Measurements from ENCODE around the gene CTCFL.

CTCFL gene

DNA sequence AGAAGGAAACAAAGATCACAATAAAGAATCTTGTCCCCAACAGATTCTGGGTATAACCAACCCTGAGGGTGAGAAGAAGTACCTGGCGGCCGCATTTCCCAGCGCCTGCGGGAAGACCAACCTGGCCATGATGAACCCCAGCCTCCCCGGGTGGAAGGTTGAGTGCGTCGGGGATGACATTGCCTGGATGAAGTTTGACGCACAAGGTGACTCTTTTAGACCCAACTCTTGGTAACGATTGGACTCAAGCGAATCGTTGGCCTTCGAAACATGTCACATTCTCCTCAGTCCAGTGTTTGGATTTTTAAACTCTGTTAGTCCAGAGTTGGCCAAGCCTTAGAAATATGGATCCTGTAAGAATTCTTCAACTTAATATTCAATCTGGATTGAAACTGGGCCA is 38.6 kb upstream of the CTCFL start:
- H3K36me3 Mint-ChIP-seq = no peaks in the 10 kb centered on the region
- no peaks in the 10 kb centered on the region for H3K9me3 Mint-ChIP-seq
- H3K4me3 Mint-ChIP-seq = no peak overlapping the region
- no peak for ATAC-seq
- no peak overlapping the region for H3K27ac Mint-ChIP-seq
- H3K4me1 Mint-ChIP-seq = no peaks in the 10 kb centered on the region
- peaks cover 62% of the 10 kb centered on the region for H3K27me3 Mint-ChIP-seq

DNA sequence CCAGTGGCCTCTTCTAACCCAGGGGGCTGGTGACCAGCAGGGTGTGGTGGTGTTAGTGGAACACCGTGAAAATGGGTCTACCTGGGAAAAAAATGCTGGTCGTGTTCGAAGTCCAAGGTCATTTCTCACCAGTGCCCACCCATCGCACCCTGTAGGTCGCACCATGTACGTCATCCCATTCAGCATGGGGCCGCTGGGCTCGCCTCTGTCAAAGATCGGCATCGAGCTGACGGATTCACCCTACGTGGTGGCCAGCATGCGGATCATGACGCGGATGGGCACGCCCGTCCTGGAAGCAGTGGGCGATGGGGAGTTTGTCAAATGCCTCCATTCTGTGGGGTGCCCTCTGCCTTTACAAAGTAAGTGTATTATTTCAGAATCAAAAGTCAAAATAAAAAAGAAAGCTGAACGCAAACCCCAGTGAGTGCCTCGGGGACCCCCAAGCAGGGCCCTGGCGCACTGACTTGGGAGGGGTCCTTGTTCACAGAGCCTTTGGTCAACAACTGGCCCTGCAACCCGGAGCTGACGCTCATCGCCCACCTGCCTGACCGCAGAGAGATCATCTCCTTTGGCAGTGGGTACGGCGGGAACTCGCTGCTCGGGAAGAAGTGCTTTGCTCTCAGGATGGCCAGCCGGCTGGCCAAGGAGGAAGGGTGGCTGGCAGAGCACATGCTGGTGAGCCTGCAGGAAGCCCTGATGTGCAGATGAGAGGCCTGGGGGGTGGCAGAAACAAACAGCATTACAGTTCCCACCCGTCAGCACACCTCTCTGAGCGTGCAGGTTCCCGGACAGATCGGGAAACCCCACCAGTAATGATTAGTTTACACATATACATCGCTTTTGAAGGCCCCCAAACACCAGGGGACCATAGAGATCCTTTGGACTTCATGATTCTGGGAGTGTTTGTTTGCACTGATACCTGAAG is 37.9 kb upstream of the CTCFL start:
- Mint-ChIP-seq H3K27ac (no peak overlapping the region), H3K36me3 (no peaks in the 10 kb centered on the region), H3K4me1 (no peaks in the 10 kb centered on the region), H3K9me3 (no peaks in the 10 kb centered on the region), H3K27me3 (peaks cover 61% of the 10 kb centered on the region), H3K4me3 (no peak overlapping the region)
- ATAC-seq = no peak

DNA sequence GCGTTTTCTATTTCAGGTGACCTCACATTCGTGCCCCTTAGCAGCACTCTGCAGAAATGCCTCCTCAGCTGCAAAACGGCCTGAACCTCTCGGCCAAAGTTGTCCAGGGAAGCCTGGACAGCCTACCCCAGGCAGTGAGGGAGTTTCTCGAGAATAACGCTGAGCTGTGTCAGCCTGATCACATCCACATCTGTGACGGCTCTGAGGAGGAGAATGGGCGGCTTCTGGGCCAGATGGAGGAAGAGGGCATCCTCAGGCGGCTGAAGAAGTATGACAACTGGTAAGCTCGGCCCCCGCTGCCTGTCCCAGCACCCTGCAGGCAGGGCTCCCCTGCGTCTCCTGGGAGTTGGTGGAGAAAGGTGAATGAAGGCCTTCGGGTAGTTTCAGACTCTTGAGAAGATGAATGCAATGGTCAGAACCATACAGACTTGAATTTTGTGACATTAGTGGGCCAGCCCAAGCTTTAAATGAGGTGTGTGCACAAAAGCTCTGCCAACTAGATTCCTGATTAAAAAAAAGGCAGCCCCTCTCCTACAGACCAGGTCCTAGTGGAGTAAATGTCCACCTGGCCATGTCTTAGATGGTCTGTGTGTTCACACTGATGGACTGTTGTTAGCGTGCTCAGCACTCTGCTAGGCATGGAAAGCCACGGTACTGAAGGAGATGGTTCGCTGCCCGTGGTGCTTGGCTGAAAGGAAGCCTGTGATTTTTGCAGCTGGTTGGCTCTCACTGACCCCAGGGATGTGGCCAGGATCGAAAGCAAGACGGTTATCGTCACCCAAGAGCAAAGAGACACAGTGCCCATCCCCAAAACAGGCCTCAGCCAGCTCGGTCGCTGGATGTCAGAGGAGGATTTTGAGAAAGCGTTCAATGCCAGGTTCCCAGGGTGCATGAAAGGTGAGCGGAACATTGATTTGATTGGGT is 36.7 kb upstream of the CTCFL start:
- Mint-ChIP-seq H3K27me3 (peaks cover 66% of the 10 kb centered on the region), H3K36me3 (no peaks in the 10 kb centered on the region), H3K4me3 (no peak overlapping the region), H3K9me3 (no peaks in the 10 kb centered on the region), H3K27ac (no peak overlapping the region), H3K4me1 (no peaks in the 10 kb centered on the region)
- ATAC-seq = no peak

DNA sequence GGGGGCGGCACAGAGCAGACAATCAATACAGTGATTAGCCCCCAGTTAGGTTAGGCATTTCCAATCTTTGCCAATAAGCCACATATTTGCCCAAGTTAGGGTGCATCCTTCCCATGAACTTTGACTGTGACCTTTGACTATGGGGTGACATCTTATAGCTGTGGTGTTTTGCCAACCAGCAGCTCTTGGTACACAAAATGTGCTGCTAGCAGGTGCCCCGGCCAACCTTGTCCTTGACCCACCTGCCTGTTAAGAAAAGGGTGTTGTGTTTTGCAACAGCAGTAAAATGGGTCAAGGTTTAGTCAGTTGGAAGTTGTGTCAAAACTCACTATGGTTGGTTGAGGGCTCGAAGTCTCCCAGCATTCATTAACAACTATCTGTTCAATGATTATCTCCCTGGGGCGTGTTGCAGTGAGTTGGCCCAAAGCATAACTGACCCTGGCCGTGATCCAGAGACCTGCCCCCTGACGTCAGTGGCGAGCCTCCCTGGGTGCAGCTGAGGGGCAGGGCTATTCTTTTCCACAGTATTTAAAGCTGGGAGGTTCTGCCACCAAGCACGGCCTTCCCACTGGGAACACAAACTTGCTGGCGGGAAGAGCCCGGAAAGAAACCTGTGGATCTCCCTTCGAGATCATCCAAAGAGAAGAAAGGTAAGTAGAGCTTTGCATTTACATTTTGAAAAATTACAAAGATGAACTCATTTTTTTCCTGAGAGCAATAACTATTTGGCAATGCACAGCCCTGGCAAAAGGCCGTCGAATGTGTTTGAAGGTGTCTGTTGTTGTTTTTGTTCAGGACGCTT is 35.8 kb upstream of the CTCFL start, which contains the start of gene PCK1:
TSS of gene PCK1 (plus strand) at position 557 of the 802 bp plus-strand sequence. CDS start 302 bp downstream, outside the sequence.
- H3K27me3 Mint-ChIP-seq = peaks cover 69% of the 10 kb centered on the region
- ATAC-seq = no peak
- H3K27ac Mint-ChIP-seq = no peak within 1 kb of the TSS
- no peaks in the 10 kb centered on the region for H3K36me3 Mint-ChIP-seq
- H3K9me3 Mint-ChIP-seq = no peaks in the 10 kb centered on the region
- H3K4me3 Mint-ChIP-seq = no peak within 1 kb of the TSS
- no peaks in the 10 kb centered on the region for H3K4me1 Mint-ChIP-seq

- no peak for ATAC-seq
Measured at GRCh38 chr20:57559658-57560553, 35.0 kb upstream of the CTCFL start.

DNA sequence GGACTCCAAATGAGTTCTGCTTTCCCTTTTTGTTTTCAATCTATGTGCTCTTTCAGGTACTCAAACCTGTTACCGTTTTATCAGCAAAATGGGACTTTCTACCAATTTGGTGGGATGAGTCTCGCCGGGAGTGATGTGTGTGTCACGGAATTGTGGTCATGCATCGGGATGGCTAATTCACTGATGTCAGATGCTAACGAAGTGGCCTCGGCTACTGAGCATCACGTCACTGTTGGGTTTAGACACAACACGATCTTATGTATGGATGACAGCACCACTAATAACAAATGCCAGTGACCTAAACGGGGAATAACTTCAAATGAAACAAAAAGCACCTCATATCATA is 34.3 kb upstream of the CTCFL start:
- Mint-ChIP-seq H3K36me3 (no peaks in the 10 kb centered on the region), H3K9me3 (no peaks in the 10 kb centered on the region), H3K27ac (no peak overlapping the region), H3K4me3 (no peak overlapping the region), H3K4me1 (no peaks in the 10 kb centered on the region), H3K27me3 (peaks cover 62% of the 10 kb centered on the region)
- ATAC-seq = no peak

More at GRCh38 chr20:57559658-57560553, 35.0 kb upstream of the CTCFL start:
- H3K36me3 Mint-ChIP-seq = no peaks in the 10 kb centered on the region
- no peak overlapping the region for H3K27ac Mint-ChIP-seq
- no peaks in the 10 kb centered on the region for H3K4me1 Mint-ChIP-seq
- no peaks in the 10 kb centered on the region for H3K9me3 Mint-ChIP-seq
- H3K4me3 Mint-ChIP-seq = no peak overlapping the region
- peaks cover 69% of the 10 kb centered on the region for H3K27me3 Mint-ChIP-seq

DNA sequence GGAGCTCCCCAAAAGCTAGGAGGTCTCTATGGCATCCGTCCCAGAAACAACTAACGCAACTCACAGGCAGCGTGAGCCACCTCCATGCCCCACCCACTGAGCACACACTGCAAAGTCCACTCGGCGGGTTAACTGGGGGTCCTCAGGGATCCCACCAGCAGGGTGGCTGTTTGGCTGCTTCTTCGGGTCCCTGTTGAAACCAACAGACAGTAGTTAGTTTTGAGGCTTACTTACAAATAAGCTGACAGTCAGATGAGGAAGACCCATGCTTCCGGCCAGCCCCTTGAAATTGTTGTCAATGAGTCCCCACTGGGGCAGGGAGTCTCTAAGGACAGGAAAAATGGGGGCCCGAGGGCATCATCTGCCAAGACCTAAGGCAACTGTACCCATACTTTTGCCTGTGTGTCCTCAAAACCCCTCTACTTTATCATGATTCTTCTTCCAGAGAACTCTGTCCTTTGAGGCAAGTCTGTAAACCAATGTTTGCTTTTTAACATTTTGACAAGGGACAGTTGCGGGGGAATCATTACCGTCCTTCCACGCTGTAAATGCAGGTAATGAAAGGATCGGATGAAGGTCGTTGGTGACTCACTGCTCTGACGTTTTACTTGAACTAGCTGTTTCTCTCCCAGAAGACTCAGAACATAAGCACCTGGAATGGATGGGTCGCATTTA is 33.8 kb upstream of the CTCFL start:
- no peak overlapping the region for H3K27ac Mint-ChIP-seq

DNA sequence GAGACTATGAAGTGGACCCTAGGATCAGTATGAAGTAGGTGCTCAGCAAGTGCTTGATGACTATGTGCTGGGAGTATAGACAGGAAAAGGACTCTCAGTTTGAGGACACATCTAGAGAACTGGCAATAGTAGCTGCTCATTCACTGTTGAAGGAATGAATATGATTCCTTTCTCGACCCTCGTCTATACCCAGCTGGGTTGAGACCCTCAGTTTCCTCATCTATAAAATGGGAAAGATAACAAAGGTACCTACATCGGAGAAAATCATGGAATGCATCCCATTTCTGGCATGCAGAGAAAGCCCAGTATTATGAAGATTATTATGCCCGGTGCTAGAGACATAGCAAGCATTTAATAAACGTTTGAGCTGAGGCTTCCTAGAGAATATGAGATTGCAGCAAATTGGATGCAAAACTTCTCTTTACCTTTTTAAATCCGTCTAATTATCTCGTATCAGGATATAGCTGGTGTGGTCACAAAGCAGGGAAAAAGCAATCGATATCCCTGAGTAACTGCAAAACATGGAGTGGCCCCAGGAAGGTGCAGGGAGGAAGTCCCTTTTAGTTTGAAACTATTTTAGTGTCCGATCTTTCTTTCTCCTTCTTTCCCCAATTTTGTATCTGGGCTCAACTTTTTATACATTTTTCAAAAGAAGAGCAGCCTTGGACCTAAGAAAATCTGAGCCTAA is 33.1 kb upstream of the CTCFL start:
- no peak overlapping the region for H3K4me3 Mint-ChIP-seq
- H3K36me3 Mint-ChIP-seq = no peaks in the 10 kb centered on the region
- peaks cover 52% of the 10 kb centered on the region for H3K27me3 Mint-ChIP-seq
- no peaks in the 10 kb centered on the region for H3K9me3 Mint-ChIP-seq
- H3K27ac Mint-ChIP-seq = no peak overlapping the region
- ATAC-seq = no peak
- no peaks in the 10 kb centered on the region for H3K4me1 Mint-ChIP-seq

More for the DNA sequence above, 33.8 kb upstream of the CTCFL start:
- H3K36me3 Mint-ChIP-seq = no peaks in the 10 kb centered on the region
- peaks cover 57% of the 10 kb centered on the region for H3K27me3 Mint-ChIP-seq
- no peak for ATAC-seq
- no peak overlapping the region for H3K4me3 Mint-ChIP-seq
- H3K9me3 Mint-ChIP-seq = no peaks in the 10 kb centered on the region
- H3K4me1 Mint-ChIP-seq = no peaks in the 10 kb centered on the region

- H3K27me3 Mint-ChIP-seq = peaks cover 51% of the 10 kb centered on the region
- no peak for ATAC-seq
- H3K27ac Mint-ChIP-seq = no peak overlapping the region
- H3K4me3 Mint-ChIP-seq = no peak overlapping the region
- no peaks in the 10 kb centered on the region for H3K36me3 Mint-ChIP-seq
- H3K9me3 Mint-ChIP-seq = no peaks in the 10 kb centered on the region
- H3K4me1 Mint-ChIP-seq = no peaks in the 10 kb centered on the region
Measured at GRCh38 chr20:57556980-57557274, 32.0 kb upstream of the CTCFL start.

DNA sequence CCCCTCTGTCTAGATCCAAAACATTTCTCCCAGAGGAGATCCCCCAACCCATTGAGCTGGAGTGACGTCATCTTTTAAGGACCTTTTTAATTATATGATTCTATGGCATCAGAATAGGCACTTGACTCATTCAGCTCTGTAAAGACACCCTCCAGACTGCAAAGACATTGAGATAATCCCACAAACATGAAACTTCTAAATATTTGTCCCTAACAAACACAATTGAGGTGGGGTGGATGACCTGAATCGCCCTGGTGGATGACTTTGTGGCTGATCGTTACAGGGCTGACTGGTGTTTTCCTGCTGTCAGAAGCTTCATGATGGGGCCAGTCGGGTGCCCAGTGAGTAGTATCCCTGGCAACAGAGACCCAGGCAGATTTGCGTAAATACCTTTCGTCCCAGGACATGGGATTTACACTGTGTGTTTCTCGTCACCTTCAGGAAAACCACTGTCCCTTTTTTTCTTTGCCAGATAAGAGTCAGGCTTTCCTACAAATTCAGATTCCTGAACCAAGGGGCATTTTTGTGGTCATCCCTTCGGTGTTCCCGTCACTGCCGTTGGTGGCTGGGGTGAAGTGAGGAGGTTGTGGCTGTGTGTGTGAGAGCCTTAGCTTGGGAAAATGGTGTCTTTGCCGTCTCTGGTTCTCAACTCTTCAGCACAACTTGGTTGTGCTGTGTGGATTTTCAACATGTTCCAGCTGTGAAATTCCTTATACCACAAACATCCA is 30.7 kb upstream of the CTCFL start:
- no peak overlapping the region for H3K4me3 Mint-ChIP-seq
- no peaks in the 10 kb centered on the region for H3K36me3 Mint-ChIP-seq
- H3K27me3 Mint-ChIP-seq = peaks cover 40% of the 10 kb centered on the region
- no peaks in the 10 kb centered on the region for H3K9me3 Mint-ChIP-seq
- no peak overlapping the region for H3K27ac Mint-ChIP-seq
- no peaks in the 10 kb centered on the region for H3K4me1 Mint-ChIP-seq
- ATAC-seq = no peak

- ATAC-seq = no peak
- H3K4me3 Mint-ChIP-seq = no peak overlapping the region
- H3K27me3 Mint-ChIP-seq = peaks cover 36% of the 10 kb centered on the region
- H3K9me3 Mint-ChIP-seq = no peaks in the 10 kb centered on the region
- H3K36me3 Mint-ChIP-seq = no peaks in the 10 kb centered on the region
- no peak overlapping the region for H3K27ac Mint-ChIP-seq
- no peaks in the 10 kb centered on the region for H3K4me1 Mint-ChIP-seq
Measured at GRCh38 chr20:57553376-57554018, 28.6 kb upstream of the CTCFL start.

DNA sequence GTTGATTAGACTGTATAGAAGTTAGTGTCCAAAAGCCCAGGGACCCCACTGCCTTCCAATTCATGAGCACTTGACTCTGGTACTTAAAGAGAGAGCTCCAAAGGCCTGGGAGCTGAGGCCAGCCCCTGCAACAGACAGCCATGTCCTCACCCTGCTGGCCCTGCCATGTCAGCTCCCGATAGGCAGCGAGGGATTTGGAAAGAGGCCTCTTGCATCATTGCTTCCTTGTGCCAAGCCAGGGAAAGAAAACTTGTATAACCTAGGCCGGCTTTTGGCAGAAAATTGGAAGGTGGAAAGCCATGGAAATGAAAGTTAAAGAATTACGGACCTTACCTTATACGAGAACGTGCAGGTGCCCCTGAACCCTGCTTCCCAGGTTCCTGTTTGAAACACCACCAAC is 27.5 kb upstream of the CTCFL start:
- Mint-ChIP-seq H3K4me1 (no peaks in the 10 kb centered on the region), H3K27ac (no peak overlapping the region), H3K9me3 (no peaks in the 10 kb centered on the region), H3K27me3 (peaks cover 33% of the 10 kb centered on the region), H3K36me3 (no peaks in the 10 kb centered on the region), H3K4me3 (no peak overlapping the region)
- no peak for ATAC-seq
